ENCODE measurements around the gene ELK1. TPM values are rescaled to one million over a fixed set of nuclear protein-coding genes. Genes with fewer than 3 reads are reported as not detected.
"Not testable (repeated sequence)": the region's sequence is repeated elsewhere in the genome, so short reads cannot be mapped to it uniquely, and the experiment has no call there.

The ELK1 gene
- total RNA-seq, 1 donor from 2014 or later, result 40.9 TPM

DNA sequence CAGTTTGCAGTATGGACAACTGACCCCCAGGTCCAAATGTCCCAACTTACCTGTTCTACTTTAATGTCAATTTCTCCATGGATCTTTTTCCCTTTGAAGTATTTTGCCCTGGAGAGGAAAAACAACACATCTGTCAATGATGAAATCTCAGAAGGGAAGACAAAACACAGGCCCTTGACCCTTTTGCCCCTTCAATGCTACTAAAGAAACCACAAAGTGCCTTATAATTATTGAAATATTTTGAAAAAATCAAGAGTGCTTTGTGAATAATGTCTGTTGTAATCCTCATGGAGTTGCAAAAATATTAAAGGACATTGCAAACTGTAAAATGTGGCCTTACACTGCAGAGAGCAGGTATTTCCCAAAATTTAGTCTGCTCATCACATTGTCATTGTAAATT lies 43.3 kb downstream of the ELK1 start:
- H3K4me3 Mint-ChIP-seq (ENCODE audit: unreplicated experiment), result no peak overlapping the region
- H3K4me1 Mint-ChIP-seq (ENCODE audit: unreplicated experiment), result peaks cover 2% of the 10 kb centered on the region
- TF ChIP-seq, protein P1, sequence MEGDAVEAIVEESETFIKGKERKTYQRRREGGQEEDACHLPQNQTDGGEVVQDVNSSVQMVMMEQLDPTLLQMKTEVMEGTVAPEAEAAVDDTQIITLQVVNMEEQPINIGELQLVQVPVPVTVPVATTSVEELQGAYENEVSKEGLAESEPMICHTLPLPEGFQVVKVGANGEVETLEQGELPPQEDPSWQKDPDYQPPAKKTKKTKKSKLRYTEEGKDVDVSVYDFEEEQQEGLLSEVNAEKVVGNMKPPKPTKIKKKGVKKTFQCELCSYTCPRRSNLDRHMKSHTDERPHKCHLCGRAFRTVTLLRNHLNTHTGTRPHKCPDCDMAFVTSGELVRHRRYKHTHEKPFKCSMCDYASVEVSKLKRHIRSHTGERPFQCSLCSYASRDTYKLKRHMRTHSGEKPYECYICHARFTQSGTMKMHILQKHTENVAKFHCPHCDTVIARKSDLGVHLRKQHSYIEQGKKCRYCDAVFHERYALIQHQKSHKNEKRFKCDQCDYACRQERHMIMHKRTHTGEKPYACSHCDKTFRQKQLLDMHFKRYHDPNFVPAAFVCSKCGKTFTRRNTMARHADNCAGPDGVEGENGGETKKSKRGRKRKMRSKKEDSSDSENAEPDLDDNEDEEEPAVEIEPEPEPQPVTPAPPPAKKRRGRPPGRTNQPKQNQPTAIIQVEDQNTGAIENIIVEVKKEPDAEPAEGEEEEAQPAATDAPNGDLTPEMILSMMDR (IDR thresholded peaks at IDR 0.05), result no peak
- H3K27me3 Mint-ChIP-seq (ENCODE audit: unreplicated experiment), result no peaks in the 10 kb centered on the region
- no peaks in the 10 kb centered on the region for H3K36me3 Mint-ChIP-seq (ENCODE audit: unreplicated experiment)
- no peaks in the 10 kb centered on the region for H3K9me3 Mint-ChIP-seq (ENCODE audit: unreplicated experiment)
- DNase-seq (ENCODE audit: extremely low spot score, unreplicated experiment), result peak; percentile 10
- no peak overlapping the region for H3K27ac Mint-ChIP-seq (ENCODE audit: unreplicated experiment)

DNA sequence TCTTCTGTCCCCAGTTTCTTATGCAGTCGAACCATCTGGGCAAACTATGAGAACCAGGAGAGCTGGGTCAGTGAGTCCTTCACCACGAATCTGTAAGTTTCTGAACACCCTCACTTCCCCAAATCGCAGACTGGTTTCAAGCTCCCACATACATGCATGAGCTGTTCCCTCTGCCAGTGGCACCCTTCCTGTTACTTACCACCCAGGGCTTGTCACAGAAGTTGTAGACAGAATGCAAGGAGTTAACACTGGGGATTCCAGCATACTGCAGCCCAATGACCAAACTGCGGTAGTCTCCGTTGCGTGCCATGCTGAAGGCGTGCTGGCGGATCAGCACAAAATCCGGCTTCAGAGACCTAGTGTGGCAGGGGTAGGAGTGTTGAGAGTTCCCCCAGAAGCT lies 45.3 kb downstream of the ELK1 start:
- peaks cover 2% of the 10 kb centered on the region for H3K27me3 Mint-ChIP-seq (ENCODE audit: unreplicated experiment)
- peaks cover 16% of the 10 kb centered on the region for H3K9me3 Mint-ChIP-seq (ENCODE audit: unreplicated experiment)
- H3K4me1 Mint-ChIP-seq (ENCODE audit: unreplicated experiment), result peaks cover 2% of the 10 kb centered on the region
- TF ChIP-seq, protein P1 (IDR thresholded peaks at IDR 0.05), result no peak
- H3K4me3 Mint-ChIP-seq (ENCODE audit: unreplicated experiment), result no peak overlapping the region
- H3K36me3 Mint-ChIP-seq (ENCODE audit: unreplicated experiment), result no peaks in the 10 kb centered on the region
- no peak overlapping the region for H3K27ac Mint-ChIP-seq (ENCODE audit: unreplicated experiment)
- DNase-seq (ENCODE audit: extremely low spot score, unreplicated experiment), result no peak

DNA sequence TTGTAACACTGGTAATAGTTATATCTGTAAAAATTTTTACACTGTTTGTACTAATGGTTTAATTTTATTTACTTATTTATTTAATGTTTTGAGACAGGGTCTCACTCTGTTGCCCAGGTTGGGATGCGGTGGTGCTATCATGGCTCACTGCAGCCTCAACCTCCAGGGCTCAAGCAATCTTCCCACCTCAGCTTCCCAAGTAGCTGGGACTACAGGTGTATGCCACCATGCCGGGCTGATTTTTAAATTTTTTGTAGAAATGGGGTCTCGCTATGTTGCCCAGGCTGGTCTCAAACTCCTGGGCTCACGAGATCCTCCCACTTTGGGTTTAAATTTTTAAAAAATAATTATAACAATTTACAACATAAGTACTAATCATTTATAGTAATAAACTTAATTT lies 47.2 kb downstream of the ELK1 start:
- not testable (repeated sequence) for H3K4me3 Mint-ChIP-seq (ENCODE audit: unreplicated experiment); H3K36me3 Mint-ChIP-seq (ENCODE audit: unreplicated experiment); H3K4me1 Mint-ChIP-seq (ENCODE audit: unreplicated experiment); H3K27ac Mint-ChIP-seq (ENCODE audit: unreplicated experiment); H3K27me3 Mint-ChIP-seq (ENCODE audit: unreplicated experiment)
- H3K9me3 Mint-ChIP-seq (ENCODE audit: unreplicated experiment), result peaks cover 22% of the 10 kb centered on the region
- DNase-seq (ENCODE audit: extremely low spot score, unreplicated experiment), result peak; percentile 5

DNA sequence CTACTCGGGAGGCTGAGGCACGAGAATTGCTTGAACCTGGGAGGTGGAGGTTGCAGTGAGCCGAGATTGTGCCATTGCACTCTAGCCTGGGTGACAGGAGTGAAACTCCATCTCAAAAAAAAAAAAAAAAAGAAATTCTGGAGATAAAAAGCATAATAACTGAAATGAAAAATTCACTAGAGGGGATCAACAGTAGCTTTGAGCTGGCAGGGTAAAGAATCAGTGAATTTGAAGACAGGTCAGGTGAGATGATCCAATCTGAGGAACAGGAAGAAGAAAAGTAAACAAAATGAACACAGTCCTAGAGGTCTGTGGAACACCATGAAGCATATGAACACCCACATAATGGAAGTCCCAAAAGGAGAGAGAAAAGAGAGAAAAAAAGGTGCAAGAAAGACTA lies 53.1 kb downstream of the ELK1 start:
- TF ChIP-seq, protein P1 (IDR thresholded peaks at IDR 0.05), result no peak
- DNase-seq (ENCODE audit: extremely low spot score, unreplicated experiment), result no peak
- H3K4me3 Mint-ChIP-seq (ENCODE audit: unreplicated experiment), result no peak overlapping the region
- peaks cover 40% of the 10 kb centered on the region for H3K9me3 Mint-ChIP-seq (ENCODE audit: unreplicated experiment)
- peaks cover 11% of the 10 kb centered on the region for H3K4me1 Mint-ChIP-seq (ENCODE audit: unreplicated experiment)
- H3K36me3 Mint-ChIP-seq (ENCODE audit: unreplicated experiment), result no peaks in the 10 kb centered on the region
- peaks cover 8% of the 10 kb centered on the region for H3K27me3 Mint-ChIP-seq (ENCODE audit: unreplicated experiment)
- no peak overlapping the region for H3K27ac Mint-ChIP-seq (ENCODE audit: unreplicated experiment)

DNA sequence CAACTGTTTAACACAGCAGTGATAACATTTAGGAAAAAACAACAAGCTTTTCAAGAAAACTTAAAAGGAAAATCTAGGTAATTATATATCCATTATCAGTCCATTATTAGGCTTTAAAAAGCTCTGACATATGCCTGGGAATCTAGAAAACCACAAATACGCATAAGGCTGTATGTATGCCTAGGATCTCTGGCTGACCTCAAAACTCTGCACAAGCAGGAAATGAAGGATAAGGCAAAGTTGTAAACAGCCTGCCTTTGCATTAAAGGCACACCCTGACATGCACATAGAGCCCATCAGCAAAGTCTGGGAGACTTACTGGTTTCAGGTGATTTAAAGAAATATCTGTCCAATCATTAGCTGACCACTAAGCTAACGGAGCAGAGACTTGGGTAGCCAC lies 54.1 kb downstream of the ELK1 start:
- H3K27ac Mint-ChIP-seq (ENCODE audit: unreplicated experiment), result peak overlapping the region; percentile 70
- TF ChIP-seq, protein P1 (IDR thresholded peaks at IDR 0.05), result no peak
- H3K27me3 Mint-ChIP-seq (ENCODE audit: unreplicated experiment), result peaks cover 8% of the 10 kb centered on the region
- peak; percentile 2 for DNase-seq (ENCODE audit: extremely low spot score, unreplicated experiment)
- peaks cover 11% of the 10 kb centered on the region for H3K4me1 Mint-ChIP-seq (ENCODE audit: unreplicated experiment)
- no peaks in the 10 kb centered on the region for H3K36me3 Mint-ChIP-seq (ENCODE audit: unreplicated experiment)
- peaks cover 34% of the 10 kb centered on the region for H3K9me3 Mint-ChIP-seq (ENCODE audit: unreplicated experiment)
- H3K4me3 Mint-ChIP-seq (ENCODE audit: unreplicated experiment), result no peak overlapping the region

DNA sequence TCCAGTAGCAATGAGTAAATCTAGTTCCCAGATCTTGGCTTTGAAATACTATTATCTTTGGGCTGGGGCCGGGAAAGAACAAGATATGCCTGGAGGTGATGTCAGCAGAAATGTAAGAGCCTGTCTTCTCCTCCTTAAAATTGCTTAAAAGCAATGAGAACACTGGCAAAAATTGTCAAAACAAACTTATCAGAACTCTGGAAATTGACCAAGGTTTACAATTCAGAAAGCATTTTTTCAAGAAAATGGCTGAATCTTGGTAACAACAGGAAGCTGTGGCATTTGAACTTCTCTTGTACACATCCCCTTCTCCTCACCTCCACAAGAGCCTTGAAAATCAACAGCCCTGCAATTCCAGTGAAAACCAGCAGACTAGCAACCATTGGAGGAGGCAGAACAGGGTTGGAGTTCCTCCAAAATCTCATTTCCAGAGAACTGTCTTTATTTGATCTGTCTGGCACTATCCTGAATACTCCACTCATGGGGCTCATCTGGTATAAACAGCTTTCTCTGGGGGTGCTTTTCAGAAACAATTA lies 54.6 kb downstream of the ELK1 start:
- peak; percentile 10 for DNase-seq (ENCODE audit: extremely low spot score, unreplicated experiment)
- peaks cover 6% of the 10 kb centered on the region for H3K27me3 Mint-ChIP-seq (ENCODE audit: unreplicated experiment)
- no peaks in the 10 kb centered on the region for H3K36me3 Mint-ChIP-seq (ENCODE audit: unreplicated experiment)
- H3K4me3 Mint-ChIP-seq (ENCODE audit: unreplicated experiment), result no peak overlapping the region
- TF ChIP-seq, protein P1 (IDR thresholded peaks at IDR 0.05), result no peak
- peaks cover 30% of the 10 kb centered on the region for H3K9me3 Mint-ChIP-seq (ENCODE audit: unreplicated experiment)
- peaks cover 11% of the 10 kb centered on the region for H3K4me1 Mint-ChIP-seq (ENCODE audit: unreplicated experiment)
- peak overlapping the region; percentile 70 for H3K27ac Mint-ChIP-seq (ENCODE audit: unreplicated experiment)
